Prostate gland (tissue), 2 donors: ENCODE results near the gene PLXDC1. TPM values are rescaled to one million over a fixed set of nuclear protein-coding genes. Genes with fewer than 3 reads are reported as not detected.

Source experiments
- DNase-seq: peaks from one replicate; pipeline ENCODE4 v3.0.0-alpha.2; 2019; ENCODE audit warnings: low spot score
- H3K27ac ChIP-seq, 2 donors: fragments of 200-600 bp; sonication (generic); 2 replicates each; pipeline ENCODE4 v1.5.1; 2017 to 2019
- H3K27me3 ChIP-seq: fragments of 200-600 bp; sonication (generic); replicated peaks from 2 replicates; pipeline ENCODE4 v1.5.1; 2019; ENCODE audit not compliant: insufficient read depth
- H3K36me3 ChIP-seq, 2 donors: fragments of 200-600 bp; sonication (generic); 1 replicate in 1 of 2; 2 replicates in 1 of 2; pipeline versions ENCODE4 v1.5.1 to v1.8.1; 2017 to 2019
- H3K4me1 ChIP-seq: fragments of 200-600 bp; sonication (generic); replicated peaks from 2 replicates; pipeline ENCODE4 v1.5.1; 2019
- H3K4me3 ChIP-seq, 2 donors: fragments of 200-600 bp; sonication (generic); 2 replicates each; pipeline ENCODE4 v1.5.1; 2017 to 2019
- H3K9me3 ChIP-seq: fragments of 200-600 bp; sonication (generic); 2 replicates; pipeline ENCODE4 v1.5.1; 2017
- CTCF ChIP-seq, 4 experiments: fragments of 200-600 bp in 2 of 4; fragments of 450-650 bp in 2 of 4; sonication (generic) in 2 of 4; IDR thresholded peaks; 1 replicate in 3 of 4; 2 replicates in 1 of 4; pipeline ENCODE4 v1.5.1; 2016 to 2019; ENCODE audit warnings: antibody characterized with exemption in 4 of 4, mild to moderate bottlenecking in 2 of 4, moderate library complexity in 2 of 4
- POLR2A ChIP-seq: fragments of 450-650 bp; IDR thresholded peaks from one replicate; pipeline ENCODE4 v1.6.1; 2016; ENCODE audit warnings: antibody characterized with exemption, mild to moderate bottlenecking
- POLR2AphosphoS5 ChIP-seq: sonication (generic); formaldehyde crosslinking; IDR thresholded peaks from one replicate; pipeline ENCODE4 v1.6.1; 2017; ENCODE audit warnings: antibody characterized with exemption
- WGBS: methylation state at CpG from one replicate; pipeline ENCODE4 v1.1.5; 2018; 5-methylcytosine and 5-hydroxymethylcytosine counted together
- intact Hi-C: fragments of 100-400 bp; cut with DNase I; formaldehyde crosslinking; loops from one replicate; pipeline ENCODE4 v1.14.2; 2022
- total RNA-seq, 2 donors: library from RNA; depleted of rRNA; stranded (reverse); fragments of >200 nt; gene quantifications; one replicate each; pipeline ENCODE4 v1.1.0, GENCODE V29; 2016

PLXDC1 gene
- total RNA-seq, 2 donors from 2014 or later = 3.9 to 5.4 TPM

DNA sequence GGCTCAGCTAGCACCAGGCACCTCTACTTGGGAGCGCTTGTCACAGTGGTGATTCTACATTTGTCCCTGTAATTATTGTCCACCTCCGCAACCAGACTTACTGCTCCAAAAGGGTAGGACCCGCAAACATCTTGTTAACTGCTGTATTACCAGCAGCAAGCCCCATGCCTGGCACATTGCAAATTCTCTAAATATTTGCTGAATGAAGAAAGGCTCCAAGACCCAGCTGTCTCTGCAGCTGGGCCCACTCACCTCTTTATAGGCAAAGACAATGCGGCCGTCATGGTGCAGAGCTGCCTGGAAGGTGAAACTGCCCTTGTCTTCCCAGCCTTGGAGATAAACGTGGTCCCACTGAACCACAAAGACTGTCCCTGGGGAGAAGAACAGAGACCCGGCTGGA lies 44.3 kb downstream of the PLXDC1 start:
- no peak for DNase-seq
- H3K4me3 ChIP-seq = no peak overlapping the region
- TF ChIP-seq POLR2AphosphoS5 (no peak), POLR2A (no peak), CTCF (IDR thresholded peaks at IDR 0.05) (no peak)
- 82% methylated on average over 7 of the region's 7 CpGs for WGBS
- no peaks in the 10 kb centered on the region for H3K9me3 ChIP-seq
- H3K27ac ChIP-seq = no peak overlapping the region
- intact Hi-C loops = no loop called here
- no peaks in the 10 kb centered on the region for H3K4me1 ChIP-seq
- no peaks in the 10 kb centered on the region for H3K36me3 ChIP-seq
- H3K27me3 ChIP-seq = no peaks in the 10 kb centered on the region

GRCh38 chr17:39105705-39106104 lies 45.7 kb downstream of the PLXDC1 start:
- intact Hi-C loops = no loop called here
- H3K27me3 ChIP-seq = no peaks in the 10 kb centered on the region
- H3K9me3 ChIP-seq = no peaks in the 10 kb centered on the region
- TF ChIP-seq POLR2AphosphoS5 = no peak
- no peak for TF ChIP-seq CTCF (IDR thresholded peaks at IDR 0.05)
- no peak for TF ChIP-seq POLR2A
- H3K4me1 ChIP-seq = no peaks in the 10 kb centered on the region
- no peak overlapping the region for H3K4me3 ChIP-seq
- H3K36me3 ChIP-seq = no peaks in the 10 kb centered on the region
- 85% methylated on average over 9 of the region's 9 CpGs for WGBS
- no peak for DNase-seq
- no peak overlapping the region for H3K27ac ChIP-seq

DNA sequence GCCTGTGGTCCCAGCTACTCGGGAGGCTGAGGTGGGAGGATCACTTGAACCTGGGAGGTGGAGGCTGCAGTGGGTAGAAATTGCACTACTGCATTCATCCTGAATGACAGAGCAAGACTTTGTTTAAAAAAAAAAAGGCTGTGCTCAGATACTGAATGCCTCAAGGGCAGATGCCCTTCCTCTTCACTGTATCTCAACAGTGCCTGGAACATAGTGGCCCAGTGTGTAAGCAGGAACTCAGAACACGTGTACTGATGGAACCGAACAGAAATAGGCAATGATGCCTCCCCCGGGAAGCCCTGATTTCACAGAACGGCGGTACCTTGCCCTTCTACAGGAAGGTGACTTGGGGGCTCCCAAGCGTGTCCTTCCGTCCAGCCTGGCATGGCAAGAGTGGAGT lies 46.8 kb downstream of the PLXDC1 start:
- H3K9me3 ChIP-seq = no peaks in the 10 kb centered on the region
- WGBS = 88% methylated on average over 8 of the region's 8 CpGs
- no peak overlapping the region for H3K4me3 ChIP-seq
- H3K27ac ChIP-seq = no peak overlapping the region
- no peaks in the 10 kb centered on the region for H3K27me3 ChIP-seq
- TF ChIP-seq CTCF (IDR thresholded peaks at IDR 0.05) (no peak), POLR2AphosphoS5 (no peak), POLR2A (no peak)
- H3K36me3 ChIP-seq = no peaks in the 10 kb centered on the region
- no peak for DNase-seq
- intact Hi-C loops = no loop called here
- H3K4me1 ChIP-seq = no peaks in the 10 kb centered on the region

GRCh38 chr17:39104046-39104445 lies 47.4 kb downstream of the PLXDC1 start:
- Histone ChIP-seq H3K36me3 (no peaks in the 10 kb centered on the region), H3K27me3 (no peaks in the 10 kb centered on the region), H3K4me3 (no peak overlapping the region), H3K9me3 (no peaks in the 10 kb centered on the region), H3K4me1 (no peaks in the 10 kb centered on the region), H3K27ac (no peak overlapping the region)
- TF ChIP-seq CTCF (IDR thresholded peaks at IDR 0.05) (no peak), POLR2A (no peak), POLR2AphosphoS5 (no peak)
- 71% methylated on average over 5 of the region's 5 CpGs for WGBS
- intact Hi-C loops = no loop called here
- no peak for DNase-seq

DNA sequence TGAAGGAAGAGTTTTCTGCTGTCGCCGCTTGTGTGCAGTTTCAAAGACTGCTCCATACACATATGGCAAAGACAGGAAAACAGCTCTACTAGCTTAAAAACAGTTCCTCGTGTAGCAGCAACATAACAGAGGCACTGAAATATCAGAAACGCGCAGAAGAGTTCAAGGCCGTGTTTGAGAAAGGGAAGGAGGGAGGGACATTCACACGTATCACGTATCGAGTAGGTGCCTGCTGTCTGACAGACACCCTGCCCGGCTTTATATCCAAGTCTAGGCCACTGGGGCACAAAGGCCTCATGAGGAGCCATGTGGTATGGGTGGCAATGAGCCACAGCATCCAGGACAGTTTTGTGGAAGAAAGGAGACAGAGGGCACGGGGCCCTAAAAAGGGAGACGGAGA lies 50.3 kb downstream of the PLXDC1 start:
- no peaks in the 10 kb centered on the region for H3K27me3 ChIP-seq
- 89% methylated on average over 12 of the region's 12 CpGs for WGBS
- no peaks in the 10 kb centered on the region for H3K36me3 ChIP-seq
- no peaks in the 10 kb centered on the region for H3K9me3 ChIP-seq
- no peak for DNase-seq
- no peaks in the 10 kb centered on the region for H3K4me1 ChIP-seq
- H3K4me3 ChIP-seq = no peak overlapping the region
- intact Hi-C loops = no loop called here
- no peak overlapping the region for H3K27ac ChIP-seq
- TF ChIP-seq CTCF (IDR thresholded peaks at IDR 0.05) = no peak
- no peak for TF ChIP-seq POLR2AphosphoS5
- TF ChIP-seq POLR2A = no peak
